Endothelial cell (in vitro differentiated cells): ENCODE measurements around the gene SLC22A15. TPM values are rescaled to one million over a fixed set of nuclear protein-coding genes. Genes with fewer than 3 reads are reported as not detected.

Source experiments
- DNase-seq: peaks from one replicate; pipeline ENCODE4 v3.0.0; 2021; ENCODE audit warnings: low spot score
- H3K27ac Mint-ChIP-seq: one replicate; pipeline ENCODE4 v1.8.0; 2021; ENCODE audit warnings: mixed read lengths, inconsistent platforms; ENCODE audit not compliant: unreplicated experiment
- H3K27me3 Mint-ChIP-seq: one replicate; pipeline ENCODE4 v1.8.0; 2021; ENCODE audit warnings: mild to moderate bottlenecking, moderate library complexity, mixed read lengths, inconsistent platforms; ENCODE audit not compliant: unreplicated experiment
- H3K36me3 Mint-ChIP-seq: one replicate; pipeline ENCODE4 v1.8.0; 2021; ENCODE audit warnings: mild to moderate bottlenecking, low read depth, mixed read lengths, inconsistent platforms; ENCODE audit not compliant: unreplicated experiment
- H3K4me1 Mint-ChIP-seq: one replicate; pipeline ENCODE4 v1.8.0; 2021; ENCODE audit warnings: mild to moderate bottlenecking, mixed read lengths, inconsistent platforms; ENCODE audit not compliant: unreplicated experiment
- H3K4me3 Mint-ChIP-seq: one replicate; pipeline ENCODE4 v1.8.0; 2021; ENCODE audit warnings: mild to moderate bottlenecking, mixed read lengths, inconsistent platforms; ENCODE audit not compliant: unreplicated experiment
- H3K9me3 Mint-ChIP-seq: one replicate; pipeline ENCODE4 v1.8.0; 2021; ENCODE audit warnings: mixed read lengths, inconsistent platforms; ENCODE audit not compliant: unreplicated experiment
- total RNA-seq: library from RNA; stranded (reverse); fragmentation: NEBNext Ultra II Directional; extraction: Animal tissue kit (Norgen Biotek cat#: 25700); gene quantifications from one replicate; pipeline ENCODE4 v1.2.1, GENCODE V29; 2021; ENCODE audit not compliant: unreplicated experiment
- TF ChIP-seq, protein P1 (sequence below): fragments of 200-600 bp; sonication (generic); IDR thresholded peaks from one replicate; pipeline ENCODE4 v1.5.0; 2021; ENCODE audit warnings: antibody characterized with exemption; ENCODE audit not compliant: unreplicated experiment

Gene SLC22A15
- total RNA-seq, 1 donor from 2014 or later: 21.9 TPM

DNA sequence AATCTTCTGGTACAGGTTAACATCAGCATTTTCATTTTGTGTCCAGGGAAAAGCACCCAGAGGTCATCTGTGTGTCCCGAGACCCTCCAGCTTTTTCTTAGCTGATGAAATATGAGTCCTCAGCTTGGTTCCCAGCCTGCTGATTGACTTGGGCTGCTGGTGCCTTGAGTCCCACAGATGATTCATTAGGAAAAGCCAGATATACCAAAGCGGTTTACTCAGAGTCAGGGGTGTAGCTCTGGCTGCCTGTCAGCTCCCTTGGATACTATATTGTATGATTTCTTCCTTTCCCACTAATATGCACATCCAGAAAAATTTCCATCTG, 91.2 kb downstream of the SLC22A15 start:
- no peak overlapping the region for H3K4me3 Mint-ChIP-seq
- H3K4me1 Mint-ChIP-seq: no peaks in the 10 kb centered on the region
- TF ChIP-seq, protein P1, sequence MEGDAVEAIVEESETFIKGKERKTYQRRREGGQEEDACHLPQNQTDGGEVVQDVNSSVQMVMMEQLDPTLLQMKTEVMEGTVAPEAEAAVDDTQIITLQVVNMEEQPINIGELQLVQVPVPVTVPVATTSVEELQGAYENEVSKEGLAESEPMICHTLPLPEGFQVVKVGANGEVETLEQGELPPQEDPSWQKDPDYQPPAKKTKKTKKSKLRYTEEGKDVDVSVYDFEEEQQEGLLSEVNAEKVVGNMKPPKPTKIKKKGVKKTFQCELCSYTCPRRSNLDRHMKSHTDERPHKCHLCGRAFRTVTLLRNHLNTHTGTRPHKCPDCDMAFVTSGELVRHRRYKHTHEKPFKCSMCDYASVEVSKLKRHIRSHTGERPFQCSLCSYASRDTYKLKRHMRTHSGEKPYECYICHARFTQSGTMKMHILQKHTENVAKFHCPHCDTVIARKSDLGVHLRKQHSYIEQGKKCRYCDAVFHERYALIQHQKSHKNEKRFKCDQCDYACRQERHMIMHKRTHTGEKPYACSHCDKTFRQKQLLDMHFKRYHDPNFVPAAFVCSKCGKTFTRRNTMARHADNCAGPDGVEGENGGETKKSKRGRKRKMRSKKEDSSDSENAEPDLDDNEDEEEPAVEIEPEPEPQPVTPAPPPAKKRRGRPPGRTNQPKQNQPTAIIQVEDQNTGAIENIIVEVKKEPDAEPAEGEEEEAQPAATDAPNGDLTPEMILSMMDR: no peak
- no peak overlapping the region for H3K27ac Mint-ChIP-seq
- no peaks in the 10 kb centered on the region for H3K9me3 Mint-ChIP-seq
- no peak for DNase-seq
- peaks cover 27% of the 10 kb centered on the region for H3K36me3 Mint-ChIP-seq
- H3K27me3 Mint-ChIP-seq: no peaks in the 10 kb centered on the region

DNA sequence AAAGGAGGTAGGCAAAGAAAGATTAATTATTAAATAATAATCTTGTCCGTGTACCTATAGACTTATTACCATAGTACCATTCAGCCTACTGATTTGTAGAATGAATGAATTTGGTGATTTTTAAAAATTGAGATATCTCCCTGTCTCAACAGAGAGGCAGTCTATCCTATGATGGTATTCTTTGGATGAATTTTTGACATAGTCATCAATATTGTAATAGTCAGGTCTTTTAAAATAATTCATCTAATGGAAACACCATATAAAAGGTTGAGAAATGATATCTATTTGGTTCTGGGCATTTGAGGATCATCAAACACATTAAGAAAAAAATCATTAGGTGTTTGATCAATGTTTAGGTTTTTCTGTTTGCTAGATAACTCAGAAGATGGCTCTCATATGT, 99.3 kb downstream of the SLC22A15 start:
- H3K4me1 Mint-ChIP-seq: no peaks in the 10 kb centered on the region
- TF ChIP-seq, protein P1: no peak
- H3K9me3 Mint-ChIP-seq: no peaks in the 10 kb centered on the region
- DNase-seq: no peak
- no peak overlapping the region for H3K4me3 Mint-ChIP-seq
- no peak overlapping the region for H3K27ac Mint-ChIP-seq
- peaks cover 4% of the 10 kb centered on the region for H3K36me3 Mint-ChIP-seq
- no peaks in the 10 kb centered on the region for H3K27me3 Mint-ChIP-seq

DNA sequence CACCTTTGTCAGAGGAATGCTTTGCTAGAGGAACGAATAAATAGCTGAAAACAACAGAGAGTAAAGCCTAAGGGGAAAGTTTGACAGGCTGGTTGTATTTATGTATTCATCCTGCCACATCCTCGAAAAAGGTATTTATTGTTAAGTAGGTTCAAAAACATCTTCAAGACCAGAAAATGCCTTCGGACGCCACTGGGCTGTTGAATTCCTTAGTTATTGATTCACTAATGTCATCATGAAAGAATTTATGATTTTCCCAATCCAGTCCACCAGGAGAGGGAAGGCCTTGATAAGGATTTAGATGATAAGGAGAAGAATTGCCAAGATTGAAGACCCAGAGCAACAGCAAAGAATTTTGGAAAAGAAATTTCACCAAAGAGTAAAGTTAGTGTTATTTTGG, 99.7 kb downstream of the SLC22A15 start:
- Mint-ChIP-seq H3K36me3 (peaks cover 4% of the 10 kb centered on the region), H3K27ac (no peak overlapping the region), H3K4me3 (no peak overlapping the region), H3K27me3 (no peaks in the 10 kb centered on the region), H3K4me1 (no peaks in the 10 kb centered on the region), H3K9me3 (no peaks in the 10 kb centered on the region)
- TF ChIP-seq, protein P1: no peak
- DNase-seq: no peak

DNA sequence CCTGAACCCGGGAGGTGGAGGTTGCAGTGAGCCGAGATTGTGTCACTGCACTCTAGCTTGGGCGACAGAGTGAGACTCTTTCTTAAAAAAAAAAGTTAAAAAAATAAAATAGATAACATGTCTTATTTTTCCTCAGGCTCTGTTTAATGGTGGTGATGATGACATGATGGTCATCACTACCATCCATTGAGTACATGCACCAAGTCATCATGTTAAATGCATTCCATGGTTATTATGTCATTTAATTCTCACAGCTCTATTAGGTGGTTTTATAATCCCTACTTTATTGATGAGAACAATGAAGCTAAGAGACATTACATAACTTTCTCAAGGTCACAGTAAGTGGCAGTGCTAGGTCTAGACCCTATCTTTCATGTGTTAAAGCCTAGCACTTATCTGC, 100.5 kb downstream of the SLC22A15 start:
- no peak overlapping the region for H3K4me3 Mint-ChIP-seq
- no peak overlapping the region for H3K27ac Mint-ChIP-seq
- no peaks in the 10 kb centered on the region for H3K27me3 Mint-ChIP-seq
- no peaks in the 10 kb centered on the region for H3K9me3 Mint-ChIP-seq
- no peak for DNase-seq
- no peaks in the 10 kb centered on the region for H3K4me1 Mint-ChIP-seq
- TF ChIP-seq, protein P1: no peak
- peaks cover 4% of the 10 kb centered on the region for H3K36me3 Mint-ChIP-seq

DNA sequence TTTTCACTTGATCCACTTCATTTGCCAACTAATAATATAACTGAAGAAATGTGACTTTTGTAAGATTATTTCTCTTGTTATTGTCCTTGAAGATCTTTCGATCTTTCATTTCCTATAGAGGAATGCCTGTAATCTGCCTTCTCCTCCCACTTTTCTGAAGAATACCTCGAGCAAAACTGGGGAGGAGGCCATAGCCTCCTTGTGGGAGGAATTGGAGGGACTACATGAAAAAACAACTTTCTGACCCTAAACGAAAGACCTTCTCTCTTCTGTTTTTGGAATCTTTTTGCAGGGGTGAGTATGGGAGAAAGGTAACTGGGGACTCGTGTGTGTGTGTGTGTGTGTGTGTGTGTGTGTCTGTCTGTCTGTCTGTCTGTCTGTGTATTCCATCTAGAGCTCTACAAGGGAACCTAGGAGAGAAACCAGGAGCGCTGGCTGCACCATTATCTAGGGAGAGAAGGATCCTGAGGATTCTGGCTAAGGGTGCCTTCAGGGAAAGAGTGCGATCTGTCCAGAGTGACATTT, 102.4 kb downstream of the SLC22A15 start:
- DNase-seq: no peak
- TF ChIP-seq, protein P1: no peak
- Mint-ChIP-seq H3K27me3 (no peaks in the 10 kb centered on the region), H3K36me3 (peaks cover 4% of the 10 kb centered on the region), H3K9me3 (no peaks in the 10 kb centered on the region), H3K27ac (no peak overlapping the region), H3K4me1 (no peaks in the 10 kb centered on the region), H3K4me3 (no peak overlapping the region)
